SK-N-SH (cell line): ENCODE results near the gene GYS1. TPM values are rescaled to one million over a fixed set of nuclear protein-coding genes. Genes with fewer than 3 reads are reported as not detected.
A peak's percentile ranks its signal among the peaks of the same experiment; 100 is the strongest.

Source experiments
- CTCF ChIA-PET: fragments of 300-600, 350-600 bp; formaldehyde crosslinking; extraction: SDS; loops from one replicate; lab custom pipeline; 2021; lab: Yijun Ruan, JAX
- POLR2A ChIA-PET: fragments of 350-600 bp; sonication (Branson Sonifier 250); formaldehyde crosslinking; extraction: SDS; loops from one replicate; lab custom pipeline; 2020; ENCODE audit warnings: antibody characterized with exemption, inconsistent platforms; lab: Yijun Ruan, JAX
- DNase-seq: peaks from one replicate; pipeline ENCODE4 v3.0.0; 2012
- H2AFZ ChIP-seq: fragments of 200-600 bp; sonication (generic); 2 replicates; pipeline ENCODE4 v1.8.1; 2016; ENCODE audit warnings: antibody characterized with exemption, mild to moderate bottlenecking, low read depth
- H3F3A ChIP-seq: fragments of 200-600 bp; sonication (generic); replicated peaks from 2 replicates; pipeline ENCODE3; 2016; ENCODE audit warnings: antibody characterized with exemption, mild to moderate bottlenecking; ENCODE audit not compliant: insufficient read depth
- H3K27ac ChIP-seq, 2 experiments: fragments of 200-500 bp in 1 of 2; fragments of 200-600 bp in 1 of 2; sonication (Bioruptor generic) in 1 of 2; sonication (generic), shearing (Covaris generic) in 1 of 2; 2 replicates each; pipeline versions ENCODE4 v1.5.1 to v1.6.1; 2014 to 2016; ENCODE audit warnings: low read depth in 2 of 2, inconsistent platforms in 1 of 2, low read length in 1 of 2, mild to moderate bottlenecking in 1 of 2, mixed read lengths in 1 of 2
- H3K27me3 ChIP-seq: fragments of 200-600 bp; sonication (generic), shearing (Covaris generic); 2 replicates; pipeline ENCODE4 v1.6.1; 2016; ENCODE audit warnings: mixed run types; ENCODE audit not compliant: insufficient read depth
- H3K36me3 ChIP-seq, 2 experiments: fragments of 200-500 bp in 1 of 2; fragments of 200-600 bp in 1 of 2; sonication (Bioruptor generic) in 1 of 2; sonication (generic) in 1 of 2; replicated peaks in 1 of 2; 2 replicates each; pipeline versions ENCODE3 to v1.5.1; 2014 to 2016; ENCODE audit warnings: low read length in 1 of 2, mild to moderate bottlenecking in 1 of 2; ENCODE audit not compliant: insufficient read depth in 2 of 2, control insufficient read depth in 1 of 2
- H3K4me1 ChIP-seq, 2 experiments: fragments of 200-500 bp in 1 of 2; fragments of 200-600 bp in 1 of 2; sonication (Bioruptor generic) in 1 of 2; sonication (generic), shearing (Covaris generic) in 1 of 2; 2 replicates each; pipeline versions ENCODE4 v1.5.1 to v1.6.1; 2014 to 2016; ENCODE audit warnings: low read depth in 1 of 2, low read length in 1 of 2, mixed run types in 1 of 2; ENCODE audit not compliant: insufficient read depth in 2 of 2, control insufficient read depth in 1 of 2
- H3K4me2 ChIP-seq: fragments of 200-600 bp; sonication (generic), shearing (Covaris generic); 2 replicates; pipeline ENCODE4 v1.6.1; 2017; ENCODE audit warnings: mixed run types
- H3K4me3 ChIP-seq, 2 experiments: fragments of 200-500 bp in 1 of 2; fragments of 200-600 bp in 1 of 2; sonication (Bioruptor generic) in 1 of 2; sonication (generic), shearing (Covaris generic) in 1 of 2; 2 replicates each; pipeline versions ENCODE4 v1.5.1 to v1.8.1; 2014 to 2016; ENCODE audit warnings: low read depth in 2 of 2, inconsistent platforms in 1 of 2, low read length in 1 of 2, mild to moderate bottlenecking in 1 of 2, mixed read lengths in 1 of 2, moderate library complexity in 1 of 2
- H3K79me2 ChIP-seq: fragments of 200-600 bp; sonication (generic); 2 replicates; pipeline ENCODE4 v1.8.1; 2017; ENCODE audit warnings: mild to moderate bottlenecking; ENCODE audit not compliant: insufficient read depth
- H3K9ac ChIP-seq: fragments of 200-600 bp; sonication (generic); 2 replicates; pipeline ENCODE4 v1.6.1; 2017; ENCODE audit warnings: mixed run types
- H3K9me2 ChIP-seq: fragments of 200-600 bp; sonication (generic); 2 replicates; pipeline ENCODE4 v1.6.1; 2017; ENCODE audit warnings: mixed run types
- H3K9me3 ChIP-seq: fragments of 200-600 bp; sonication (generic); 2 replicates; pipeline ENCODE4 v1.6.1; 2017; ENCODE audit warnings: mixed run types, mild to moderate bottlenecking, moderate library complexity
- H4K20me1 ChIP-seq: fragments of 200-600 bp; sonication (generic); 2 replicates; pipeline ENCODE4 v1.6.1; 2017; ENCODE audit warnings: mild to moderate bottlenecking, mixed run types; ENCODE audit not compliant: insufficient read depth
- CTCF ChIP-seq: fragments of 200-600 bp; sonication (generic); IDR thresholded peaks from 2 replicates; pipeline ENCODE4 v1.6.1; 2017; ENCODE audit warnings: antibody characterized with exemption, mild to moderate bottlenecking, moderate library complexity
- EP300 ChIP-seq, 2 experiments: IDR thresholded peaks; 2 replicates each; pipeline versions ENCODE4 v1.4.0 to v1.6.1; 2012; ENCODE audit warnings: borderline replicate concordance in 1 of 2, low read depth in 1 of 2, low read length in 1 of 2
- EZH2phosphoT487 ChIP-seq: fragments of 200-600 bp; sonication (generic); IDR thresholded peaks from 2 replicates; pipeline ENCODE4 v1.6.1; 2017; ENCODE audit warnings: low read depth, mixed run types, mild to moderate bottlenecking, antibody characterized with exemption, moderate library complexity, borderline replicate concordance
- FOSL2 ChIP-seq: IDR thresholded peaks from 2 replicates; pipeline ENCODE4 v1.4.0; 2012; ENCODE audit warnings: low read depth, mild to moderate bottlenecking, moderate library complexity, borderline replicate concordance
- FOXM1 ChIP-seq: IDR thresholded peaks from 2 replicates; pipeline ENCODE4 v1.4.0; 2012; ENCODE audit warnings: low read depth, mild to moderate bottlenecking
- GABPA ChIP-seq: IDR thresholded peaks from 2 replicates; pipeline ENCODE4 v1.4.0; 2012; ENCODE audit warnings: low read depth, mild to moderate bottlenecking
- MEF2A ChIP-seq: IDR thresholded peaks from 2 replicates; pipeline ENCODE4 v1.4.0; 2012; ENCODE audit warnings: low read depth, borderline replicate concordance
- NRF1 ChIP-seq: IDR thresholded peaks from 2 replicates; pipeline ENCODE4 v1.6.1; 2012; ENCODE audit warnings: low read depth, mild to moderate bottlenecking, low read length
- PBX3 ChIP-seq: IDR thresholded peaks from 2 replicates; pipeline ENCODE4; 2012
- POLR2AphosphoS5 ChIP-seq: IDR thresholded peaks from 2 replicates; pipeline ENCODE4 v1.6.1; 2012; ENCODE audit warnings: low read depth, low read length
- RAD21 ChIP-seq: IDR thresholded peaks from 2 replicates; pipeline ENCODE4 v1.6.1; 2012; ENCODE audit warnings: mild to moderate bottlenecking, low read length
- RFX5 ChIP-seq: IDR thresholded peaks from 2 replicates; pipeline ENCODE4 v1.6.1; 2012; ENCODE audit warnings: mild to moderate bottlenecking, improper control_type of control experiment, low read length
- SMC3 ChIP-seq: IDR thresholded peaks from 2 replicates; pipeline ENCODE4 v1.6.1; 2012; ENCODE audit warnings: low read depth, low read length, improper control_type of control experiment
- TAF1 ChIP-seq: IDR thresholded peaks from 2 replicates; pipeline ENCODE4 v1.6.1; 2012; ENCODE audit warnings: low read depth, mild to moderate bottlenecking, low read length, moderate library complexity, borderline replicate concordance
- USF2 ChIP-seq: fragments of 150-350 bp; IDR thresholded peaks from 2 replicates; pipeline ENCODE4 v1.6.1; 2017; ENCODE audit warnings: antibody characterized with exemption, low read length, low read depth, borderline replicate concordance
- WGBS: methylation state at CpG from one replicate; pipeline ENCODE4 v1.1.6; 2017; ENCODE audit warnings: low lambda C conversion rate; 5-methylcytosine and 5-hydroxymethylcytosine counted together
- polyA plus RNA-seq, 3 experiments: library from polyadenylated mRNA; depleted of rRNA; stranded (reverse); fragments of >200 nt; gene quantifications; 2 replicates each; pipeline ENCODE4 v1.2.3, GENCODE V29; 2012
- TF ChIP-seq, protein P1 (sequence below): IDR thresholded peaks from 2 replicates; pipeline ENCODE4 v1.4.0; 2012; ENCODE audit warnings: low read depth, borderline replicate concordance

Gene GYS1
- polyA plus RNA-seq, 1 of the 3 experiments (the other 2 are of a cell fraction): 25.3 TPM

DNA sequence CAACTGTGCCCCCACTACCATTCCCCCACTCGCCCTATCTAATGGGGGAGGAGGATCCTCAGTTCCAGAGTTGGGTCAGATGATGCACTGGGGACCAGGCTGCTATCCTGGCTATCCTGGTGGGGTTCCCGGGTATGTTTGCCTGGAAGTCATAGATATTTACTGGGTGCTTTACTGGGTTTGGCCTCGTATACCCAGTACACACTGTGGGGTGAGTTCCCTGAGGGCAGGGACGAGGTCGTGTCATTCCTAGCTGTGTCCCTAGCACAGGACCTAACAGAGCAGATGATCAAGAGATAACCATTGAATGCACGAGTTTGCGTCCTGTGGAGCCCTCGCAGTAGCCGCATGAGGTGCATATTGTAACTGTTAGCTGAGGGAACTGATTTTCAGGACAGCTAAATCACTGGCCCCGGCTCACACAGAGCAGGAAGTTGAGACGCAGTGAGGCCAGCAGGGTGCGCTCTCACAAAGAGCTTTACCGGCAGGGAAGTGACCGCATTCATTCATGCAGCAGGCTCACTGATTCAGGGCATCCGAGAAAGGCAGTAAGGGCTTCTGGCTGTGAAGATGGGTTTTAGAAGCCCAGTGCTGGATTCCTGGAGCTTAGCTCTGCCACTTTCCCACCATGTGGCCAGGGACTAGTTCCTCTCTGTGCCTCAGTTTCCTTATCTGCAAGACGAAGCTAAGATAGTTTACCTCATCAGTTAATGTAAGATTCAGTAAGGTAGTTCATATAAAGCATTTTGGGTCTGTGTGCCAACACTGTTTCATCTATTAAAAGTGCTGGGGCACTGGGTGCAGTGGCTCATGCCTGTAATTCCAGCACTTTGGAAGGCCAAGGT lies 6.6 kb upstream of the GYS1 start:
- H3K9me2 ChIP-seq: no peaks in the 10 kb centered on the region
- DNase-seq: peak; percentile 65
- no peak overlapping the region; a peak in 1 of 4 replicates for H3K4me3 ChIP-seq
- peaks cover 10 to 14% of the 10 kb centered on the region in 2 experiments for H3K36me3 ChIP-seq
- no peaks in the 10 kb centered on the region for H3K27me3 ChIP-seq
- ChIA-PET POLR2A (interaction anchor here (0.6 to 1.2 kb wide), 2 partner anchors 9 to 490 kb away, joined by 3 read pairs; no protein-coding TSS in a partner anchor), CTCF (interaction anchor here (0.5 to 5.4 kb wide), 21 partner anchors 9 to 198 kb away, joined by 3 to 68 read pairs (median 4); partner anchors contain the start of genes KCNA7 and LIN7B)
- H3K27ac ChIP-seq: no peak overlapping the region
- no peaks in the 10 kb centered on the region for H4K20me1 ChIP-seq
- no peak overlapping the region for H3K4me2 ChIP-seq
- H3F3A ChIP-seq: no peaks in the 10 kb centered on the region
- TF ChIP-seq GABPA: no peak
- TF ChIP-seq, protein P1, sequence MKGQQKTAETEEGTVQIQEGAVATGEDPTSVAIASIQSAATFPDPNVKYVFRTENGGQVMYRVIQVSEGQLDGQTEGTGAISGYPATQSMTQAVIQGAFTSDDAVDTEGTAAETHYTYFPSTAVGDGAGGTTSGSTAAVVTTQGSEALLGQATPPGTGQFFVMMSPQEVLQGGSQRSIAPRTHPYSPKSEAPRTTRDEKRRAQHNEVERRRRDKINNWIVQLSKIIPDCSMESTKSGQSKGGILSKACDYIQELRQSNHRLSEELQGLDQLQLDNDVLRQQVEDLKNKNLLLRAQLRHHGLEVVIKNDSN: no peak
- no peak for TF ChIP-seq EZH2phosphoT487
- no peak; the same call in 1 of the 2 replicates for TF ChIP-seq SMC3
- no peak for TF ChIP-seq MEF2A
- TF ChIP-seq RAD21: peak; percentile 39
- TF ChIP-seq CTCF: peak; percentile 66
- 84% methylated on average over 13 of the region's 16 CpGs for WGBS
- H3K9ac ChIP-seq: no peak overlapping the region
- H3K4me1 ChIP-seq: peaks cover 0 to 7% of the 10 kb centered on the region in 2 experiments; a peak in 1 of 4 replicates
- H3K79me2 ChIP-seq: peaks cover 78% of the 10 kb centered on the region
- no peak overlapping the region for H2AFZ ChIP-seq
- no peaks in the 10 kb centered on the region for H3K9me3 ChIP-seq

GRCh38 chr19:48997972-48998371 lies 4.9 kb upstream of the GYS1 start:
- Histone ChIP-seq H3K27ac (no peak overlapping the region), H3K27me3 (no peaks in the 10 kb centered on the region), H2AFZ (no peak overlapping the region), H3F3A (peaks cover 3% of the 10 kb centered on the region), H3K9me3 (no peaks in the 10 kb centered on the region), H3K4me3 (no peak overlapping the region; a peak in 1 of 4 replicates), H3K9me2 (no peaks in the 10 kb centered on the region), H3K4me1 (peaks cover 0 to 10% of the 10 kb centered on the region in 2 experiments; a peak in 1 of 4 replicates), H3K4me2 (no peak overlapping the region), H3K36me3 (peaks cover 0 to 5% of the 10 kb centered on the region in 2 experiments), H3K79me2 (peaks cover 88% of the 10 kb centered on the region), H3K9ac (no peak overlapping the region), H4K20me1 (no peaks in the 10 kb centered on the region)
- peak; percentile 69 for DNase-seq
- ChIA-PET POLR2A (no interaction called here), CTCF (interaction anchor here (0.5 to 5.4 kb wide), 13 partner anchors 12 to 267 kb away, joined by 3 to 68 read pairs (median 3); partner anchors contain the start of gene CGB7)
- 74% methylated on average over 4 of the region's 5 CpGs for WGBS
- TF ChIP-seq TAF1 (no peak), FOSL2 (no peak), FOXM1 (no peak), CTCF (peak; percentile 71), POLR2AphosphoS5 (no peak), USF2 (no peak), RFX5 (no peak), PBX3 (no peak), NRF1 (no peak), EP300 (IDR thresholded peaks at IDR 0.05; ENCODE audit: borderline replicate concordance in 1 of 2, low read depth in 1 of 2, low read length in 1 of 2) (no peak), MEF2A (no peak), RAD21 (peak; percentile 37; the same call in 1 of the 2 replicates)
- TF ChIP-seq, protein P1: no peak
